Prostate gland (tissue), 2 donors: ENCODE measurements around the gene AP1G2.

Experiments used
- POLR2A ChIP-seq: fragments of 450-650 bp; IDR thresholded peaks from one replicate; pipeline ENCODE4 v1.6.1; 2016; ENCODE audit warnings: antibody characterized with exemption, mild to moderate bottlenecking
- POLR2AphosphoS5 ChIP-seq: sonication (generic); formaldehyde crosslinking; IDR thresholded peaks from one replicate; pipeline ENCODE4 v1.6.1; 2017; ENCODE audit warnings: antibody characterized with exemption
- TF ChIP-seq, protein P1 (sequence below), 4 experiments: fragments of 200-600 bp in 2 of 4; fragments of 450-650 bp in 2 of 4; sonication (generic) in 2 of 4; IDR thresholded peaks; 1 replicate in 3 of 4; 2 replicates in 1 of 4; pipeline ENCODE4 v1.5.1; 2016 to 2019; ENCODE audit warnings: antibody characterized with exemption in 4 of 4, mild to moderate bottlenecking in 2 of 4, moderate library complexity in 2 of 4

DNA sequence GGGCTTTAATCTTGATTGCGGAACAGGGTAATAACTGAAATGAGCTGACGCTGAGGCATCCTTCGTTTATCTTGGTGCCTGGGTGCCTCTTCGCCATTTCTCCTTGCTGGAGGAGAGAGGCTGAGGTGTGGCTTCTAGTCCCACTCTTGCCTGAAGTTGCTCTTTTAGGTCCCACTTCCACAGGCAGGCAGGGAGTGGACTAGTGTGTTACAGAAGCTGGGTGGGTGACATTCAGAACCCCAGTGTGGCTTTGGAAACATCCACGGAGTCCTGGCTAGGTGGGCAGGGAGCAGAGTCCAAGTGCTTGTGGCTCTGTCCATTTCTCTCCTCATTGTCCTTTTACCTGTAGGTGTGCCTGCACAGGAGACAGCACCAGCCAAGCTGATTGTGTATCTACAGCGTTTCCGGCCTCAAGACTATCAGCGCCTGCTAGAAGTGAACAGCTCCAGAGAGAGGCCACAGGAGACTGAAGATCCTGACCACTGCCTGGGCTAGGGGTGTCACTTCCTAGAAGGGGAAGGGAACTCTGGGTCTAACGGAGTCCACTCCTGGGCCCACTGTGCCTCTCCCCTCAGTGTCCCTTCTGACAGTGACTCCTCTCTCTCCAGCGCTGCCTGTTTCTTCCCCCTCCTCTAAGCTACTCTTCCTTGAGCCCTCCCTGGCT is 9.1 kb downstream of the AP1G2 start:
- TF ChIP-seq, protein P1, sequence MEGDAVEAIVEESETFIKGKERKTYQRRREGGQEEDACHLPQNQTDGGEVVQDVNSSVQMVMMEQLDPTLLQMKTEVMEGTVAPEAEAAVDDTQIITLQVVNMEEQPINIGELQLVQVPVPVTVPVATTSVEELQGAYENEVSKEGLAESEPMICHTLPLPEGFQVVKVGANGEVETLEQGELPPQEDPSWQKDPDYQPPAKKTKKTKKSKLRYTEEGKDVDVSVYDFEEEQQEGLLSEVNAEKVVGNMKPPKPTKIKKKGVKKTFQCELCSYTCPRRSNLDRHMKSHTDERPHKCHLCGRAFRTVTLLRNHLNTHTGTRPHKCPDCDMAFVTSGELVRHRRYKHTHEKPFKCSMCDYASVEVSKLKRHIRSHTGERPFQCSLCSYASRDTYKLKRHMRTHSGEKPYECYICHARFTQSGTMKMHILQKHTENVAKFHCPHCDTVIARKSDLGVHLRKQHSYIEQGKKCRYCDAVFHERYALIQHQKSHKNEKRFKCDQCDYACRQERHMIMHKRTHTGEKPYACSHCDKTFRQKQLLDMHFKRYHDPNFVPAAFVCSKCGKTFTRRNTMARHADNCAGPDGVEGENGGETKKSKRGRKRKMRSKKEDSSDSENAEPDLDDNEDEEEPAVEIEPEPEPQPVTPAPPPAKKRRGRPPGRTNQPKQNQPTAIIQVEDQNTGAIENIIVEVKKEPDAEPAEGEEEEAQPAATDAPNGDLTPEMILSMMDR (IDR thresholded peaks at IDR 0.05): no peak
- TF ChIP-seq POLR2A (no peak), POLR2AphosphoS5 (no peak)
